IPS DF 19.7 (cell line): Measurements from ENCODE around the gene EXOC6B.
"Not testable (repeated sequence)": the region's sequence is repeated elsewhere in the genome, so short reads cannot be mapped to it uniquely, and the experiment has no call there.

Source experiments
- DNase-seq: peaks from one replicate; pipeline ENCODE4 v3.0.0-alpha.2; 2013; ENCODE audit warnings: low read depth, low spot score

EXOC6B gene

GRCh38 chr2:72457801-72458516 is 367.9 kb downstream of the EXOC6B start:
- no peak for DNase-seq

- no peak for DNase-seq
Observed at GRCh38 chr2:72454189-72454588, 371.6 kb downstream of the EXOC6B start.

- DNase-seq: no peak
Observed at GRCh38 chr2:72442270-72442669, 383.6 kb downstream of the EXOC6B start.

- no peak for DNase-seq
Observed at GRCh38 chr2:72439892-72440291, 385.9 kb downstream of the EXOC6B start.

GRCh38 chr2:72438364-72438763 is 387.5 kb downstream of the EXOC6B start:
- DNase-seq: no peak

- DNase-seq: no peak
Observed at GRCh38 chr2:72431737-72432136, 394.1 kb downstream of the EXOC6B start.

- no peak for DNase-seq
Observed at GRCh38 chr2:72427022-72427861, 398.6 kb downstream of the EXOC6B start.

- no peak for DNase-seq
Observed at GRCh38 chr2:72425996-72426395, 399.8 kb downstream of the EXOC6B start.

GRCh38 chr2:72423756-72424155 is 402.1 kb downstream of the EXOC6B start:
- DNase-seq: no peak

GRCh38 chr2:72421771-72422379 is 404.0 kb downstream of the EXOC6B start:
- DNase-seq: not testable (repeated sequence)

GRCh38 chr2:72415781-72416475 is 409.9 kb downstream of the EXOC6B start:
- no peak for DNase-seq

GRCh38 chr2:72415241-72415661 is 410.6 kb downstream of the EXOC6B start:
- DNase-seq: no peak

- DNase-seq: no peak
Observed at GRCh38 chr2:72414137-72414760, 411.6 kb downstream of the EXOC6B start.

- DNase-seq: no peak
Observed at GRCh38 chr2:72413716-72414115, 412.1 kb downstream of the EXOC6B start.

- no peak for DNase-seq
Observed at GRCh38 chr2:72412214-72412613, 413.6 kb downstream of the EXOC6B start.

- no peak for DNase-seq
Observed at GRCh38 chr2:72399879-72400278, 426.0 kb downstream of the EXOC6B start.

GRCh38 chr2:72395096-72395495 is 430.7 kb downstream of the EXOC6B start:
- DNase-seq: no peak

GRCh38 chr2:72394541-72395070 is 431.2 kb downstream of the EXOC6B start:
- DNase-seq: no peak

- no peak for DNase-seq
Observed at GRCh38 chr2:72389447-72389846, 436.4 kb downstream of the EXOC6B start.

- DNase-seq: no peak
Observed at GRCh38 chr2:72388263-72388662, 437.6 kb downstream of the EXOC6B start.

GRCh38 chr2:72386288-72386687 is 439.5 kb downstream of the EXOC6B start:
- DNase-seq: no peak
